Neural cell (in vitro differentiated cells): ENCODE measurements around the gene SPTA1. TPM values are rescaled to one million over a fixed set of nuclear protein-coding genes. Genes with fewer than 3 reads are reported as not detected.

Experiments
- H2AFZ ChIP-seq: fragments of 200-600, 300-800 bp; sonication (generic), shearing (Covaris generic); 2 replicates; pipeline ENCODE4 v1.6.0; 2014; ENCODE audit warnings: low read depth, mild to moderate bottlenecking, antibody characterized with exemption, low read length, moderate library complexity
- H3F3A ChIP-seq: fragments of 200-600 bp; shearing (Covaris generic); 2 replicates; pipeline ENCODE4 v1.6.1; 2016; ENCODE audit warnings: mild to moderate bottlenecking, moderate library complexity, mixed read lengths, antibody characterized with exemption, low read length; ENCODE audit not compliant: insufficient read depth, poor library complexity, severe bottlenecking
- H3K27ac ChIP-seq: fragments of 200-600, 300-800 bp; sonication (generic), shearing (Covaris generic); 2 replicates; pipeline ENCODE4 v1.5.1; 2014; ENCODE audit warnings: mild to moderate bottlenecking, low read length, moderate library complexity
- H3K27me3 ChIP-seq: fragments of 300-800, 200-600 bp; sonication (generic), shearing (Covaris generic); 2 replicates; pipeline ENCODE4 v1.6.0; 2014; ENCODE audit warnings: mild to moderate bottlenecking, low read depth, low read length, moderate library complexity; ENCODE audit not compliant: insufficient read depth
- H3K36me3 ChIP-seq: fragments of 300-800, 200-600 bp; sonication (generic), shearing (Covaris generic); 2 replicates; pipeline ENCODE4 v1.5.1; 2014; ENCODE audit warnings: mild to moderate bottlenecking, antibody characterized with exemption, low read length, moderate library complexity; ENCODE audit not compliant: insufficient read depth
- H3K4me2 ChIP-seq: fragments of 300-800, 200-600 bp; sonication (generic), shearing (Covaris generic); 2 replicates; pipeline ENCODE4 v1.6.0; 2014; ENCODE audit warnings: mild to moderate bottlenecking, low read length
- H3K4me3 ChIP-seq: fragments of 300-800, 200-600 bp; sonication (generic), shearing (Covaris generic); 2 replicates; pipeline ENCODE4 v1.5.1; 2014; ENCODE audit warnings: mild to moderate bottlenecking, low read length, moderate library complexity
- H3K79me2 ChIP-seq: fragments of 200-600 bp; shearing (Covaris generic); replicated peaks from 2 replicates; pipeline ENCODE4 v1.6.0; 2014; ENCODE audit warnings: mild to moderate bottlenecking, low read length, moderate library complexity; ENCODE audit not compliant: insufficient read depth
- H3K9ac ChIP-seq: fragments of 300-800, 200-600 bp; sonication (generic), shearing (Covaris generic); 2 replicates; pipeline ENCODE4 v1.6.1; 2016; ENCODE audit warnings: mild to moderate bottlenecking, low read length, mixed read lengths
- H3K9me2 ChIP-seq: fragments of 200-600 bp; shearing (Covaris generic); 2 replicates; pipeline ENCODE4 v1.6.1; 2016; ENCODE audit warnings: mild to moderate bottlenecking, low read length, mixed read lengths; ENCODE audit not compliant: insufficient read depth
- H3K9me3 ChIP-seq: fragments of 200-600, 300-800 bp; sonication (generic), shearing (Covaris generic); 2 replicates; pipeline ENCODE4 v1.6.1; 2016; ENCODE audit warnings: mild to moderate bottlenecking, mixed run types, low read length, moderate library complexity, mixed read lengths
- H4K20me1 ChIP-seq: fragments of 200-600 bp; shearing (Covaris generic); 2 replicates; pipeline ENCODE4 v1.6.1; 2016; ENCODE audit warnings: mild to moderate bottlenecking, mixed run types; ENCODE audit not compliant: insufficient read depth
- CTCF ChIP-seq: fragments of 450-650 bp; IDR thresholded peaks from 2 replicates; pipeline ENCODE4 v1.5.1; 2014; ENCODE audit warnings: antibody characterized with exemption, mild to moderate bottlenecking, moderate library complexity; ENCODE audit not compliant: poor library complexity, severe bottlenecking
- EP300 ChIP-seq: fragments of 450-650 bp; conservative IDR thresholded peaks from 2 replicates; pipeline ENCODE4 v1.6.1; 2014; ENCODE audit warnings: antibody characterized with exemption, mild to moderate bottlenecking, moderate library complexity; ENCODE audit not compliant: poor library complexity, severe bottlenecking
- EZH2 ChIP-seq: fragments of 200-600, 300-800 bp; shearing (Covaris generic), sonication (generic); IDR thresholded peaks from 2 replicates; pipeline ENCODE4 v1.6.1; 2014; ENCODE audit warnings: antibody characterized with exemption, low read length, borderline replicate concordance, mild to moderate bottlenecking; ENCODE audit not compliant: insufficient read depth, poor library complexity, severe bottlenecking
- MXI1 ChIP-seq: fragments of 450-650 bp; conservative IDR thresholded peaks from 2 replicates; pipeline ENCODE4 v1.6.1; 2014; ENCODE audit warnings: antibody characterized with exemption, mild to moderate bottlenecking; ENCODE audit not compliant: poor library complexity, severe bottlenecking
- POLR2AphosphoS5 ChIP-seq: IDR thresholded peaks from 2 replicates; pipeline ENCODE4 v1.6.1; 2012
- RAD21 ChIP-seq: fragments of 450-650 bp; conservative IDR thresholded peaks from 2 replicates; pipeline ENCODE4 v1.6.1; 2014; ENCODE audit warnings: antibody characterized with exemption, mild to moderate bottlenecking, moderate library complexity
- REST ChIP-seq: IDR thresholded peaks from 2 replicates; pipeline ENCODE4 v1.6.1; 2012; ENCODE audit warnings: borderline replicate concordance
- SMC3 ChIP-seq: fragments of 450-650 bp; conservative IDR thresholded peaks from 2 replicates; pipeline ENCODE4 v1.6.1; 2014; ENCODE audit warnings: antibody characterized with exemption, mild to moderate bottlenecking, moderate library complexity; ENCODE audit not compliant: poor library complexity
- TAF1 ChIP-seq: IDR thresholded peaks from 2 replicates; pipeline ENCODE4 v1.6.1; 2012; ENCODE audit warnings: low read depth
- polyA plus RNA-seq: library from polyadenylated mRNA; depleted of rRNA; stranded (reverse); fragments of >200 nt; gene quantifications from 2 replicates; pipeline ENCODE4 v1.2.3, GENCODE V29; 2014

The SPTA1 gene
- polyA plus RNA-seq, 1 donor from 2014 or later: not detected

GRCh38 chr1:158700552-158700951 is 14.0 kb upstream of the SPTA1 start, which contains the start of gene OR6K2:
OR6K2 (minus strand) TSS chr1:158700652; CDS start chr1:158700652, 0 bp downstream.
- Histone ChIP-seq H3K9me3 (no peaks in the 10 kb centered on the region), H3K27me3 (no peaks in the 10 kb centered on the region), H3K9ac (no peak within 1 kb of the TSS), H3K9me2 (no peaks in the 10 kb centered on the region), H3K4me2 (no peak within 1 kb of the TSS), H3K27ac (no peak within 1 kb of the TSS), H3K4me3 (no peak within 1 kb of the TSS), H2AFZ (no peak within 1 kb of the TSS), H3K79me2 (no peaks in the 10 kb centered on the region), H4K20me1 (no peaks in the 10 kb centered on the region), H3K36me3 (no peaks in the 10 kb centered on the region), H3F3A (no peaks in the 10 kb centered on the region)
- no peak for TF ChIP-seq EP300
- TF ChIP-seq EZH2: no peak
- no peak for TF ChIP-seq SMC3
- TF ChIP-seq MXI1: no peak
- TF ChIP-seq REST: no peak
- no peak for TF ChIP-seq RAD21
- no peak for TF ChIP-seq POLR2AphosphoS5
- TF ChIP-seq CTCF: no peak
- TF ChIP-seq TAF1: no peak

GRCh38 chr1:158694596-158694995 is 8.1 kb upstream of the SPTA1 start:
- no peak overlapping the region for H2AFZ ChIP-seq
- H3K36me3 ChIP-seq: no peaks in the 10 kb centered on the region
- H3K9me2 ChIP-seq: no peaks in the 10 kb centered on the region
- no peaks in the 10 kb centered on the region for H3K9me3 ChIP-seq
- no peaks in the 10 kb centered on the region for H4K20me1 ChIP-seq
- H3K4me2 ChIP-seq: no peak overlapping the region
- no peak overlapping the region for H3K4me3 ChIP-seq
- no peak for TF ChIP-seq SMC3
- no peak for TF ChIP-seq EP300
- TF ChIP-seq TAF1: no peak
- no peak for TF ChIP-seq EZH2
- no peak for TF ChIP-seq MXI1
- no peak for TF ChIP-seq RAD21
- TF ChIP-seq CTCF: no peak
- TF ChIP-seq POLR2AphosphoS5: no peak
- TF ChIP-seq REST: no peak
- H3K27ac ChIP-seq: no peak overlapping the region
- no peaks in the 10 kb centered on the region for H3K27me3 ChIP-seq
- no peak overlapping the region for H3K9ac ChIP-seq
- H3F3A ChIP-seq: no peaks in the 10 kb centered on the region
- H3K79me2 ChIP-seq: no peaks in the 10 kb centered on the region
